ENCODE measurements around the gene TMEM175. TPM values are rescaled to one million over a fixed set of nuclear protein-coding genes. Genes with fewer than 3 reads are reported as not detected.
A peak's percentile ranks its signal among the peaks of the same experiment; 100 is the strongest.

Gene TMEM175
- total and polyA plus RNA-seq, 8 donors: 10.0 to 96.6 (median 16.4) TPM

- ATAC-seq (no peak), DNase-seq (peak in 1 of 6 donors; percentile 78), FAIRE-seq (no peak)
- Histone ChIP-seq H3K27ac (no peak overlapping the region), H3K4me3 (no peak overlapping the region), H3K9me3 (no peaks in the 10 kb centered on the region), H3K36me3 (peaks cover 0 to 8% (median 0%) of the 10 kb centered on the region in 3 donors), H3K4me1 (no peaks in the 10 kb centered on the region), H3K27me3 (no peaks in the 10 kb centered on the region)
- WGBS, 2 donors: 93 to 94% methylated on average over 26 of the region's 26 CpGs
- no peak for TF ChIP-seq CTCF (IDR thresholded peaks at IDR 0.05)
- intact Hi-C loops (cut with DNase I): no loop called here
Measured at GRCh38 chr4:965048-965765, 32.9 kb downstream of the TMEM175 start.

GRCh38 chr4:965766-966134, 33.5 kb downstream of the TMEM175 start:
- Histone ChIP-seq H3K27me3 (no peaks in the 10 kb centered on the region), H3K9me3 (no peaks in the 10 kb centered on the region), H3K36me3 (peaks cover 0 to 8% (median 0%) of the 10 kb centered on the region in 3 donors), H3K4me3 (no peak overlapping the region), H3K27ac (no peak overlapping the region), H3K4me1 (no peaks in the 10 kb centered on the region)
- ATAC-seq (no peak), FAIRE-seq (no peak), DNase-seq (peak in 1 of 6 donors; percentile 74)
- intact Hi-C loops (cut with DNase I): no loop called here
- TF ChIP-seq CTCF (IDR thresholded peaks at IDR 0.05): no peak
- WGBS, 2 donors: 93 to 94% methylated on average over 20 to 21 of the region's 21 CpGs

- no peak for ATAC-seq
Measured at GRCh38 chr4:966266-967112, 34.2 kb downstream of the TMEM175 start.

More at GRCh38 chr4:966266-967112, 34.2 kb downstream of the TMEM175 start:
- Histone ChIP-seq H3K4me3 (no peak overlapping the region), H3K27ac (no peak overlapping the region), H3K9me3 (no peaks in the 10 kb centered on the region), H3K4me1 (peaks cover 0 to 4% (median 0%) of the 10 kb centered on the region in 3 donors), H3K27me3 (no peaks in the 10 kb centered on the region), H3K36me3 (peaks cover 0 to 8% (median 0%) of the 10 kb centered on the region in 3 donors)
- DNase-seq (peak in 1 of 6 donors; percentile 81), FAIRE-seq (no peak)
- intact Hi-C loops (cut with DNase I): no loop called here
- TF ChIP-seq CTCF (IDR thresholded peaks at IDR 0.05): no peak
- 92% methylated on average over 47 to 48 of the region's 48 CpGs for WGBS, 2 donors

Measured in pancreas (tissue), 10 donors.